Measurements from ENCODE around the gene AOPEP. TPM values are rescaled to one million over a fixed set of nuclear protein-coding genes. Genes with fewer than 3 reads are reported as not detected.
A peak's percentile ranks its signal among the peaks of the same experiment; 100 is the strongest.

Gene AOPEP
- total RNA-seq, 4 donors from 2014 or later = 80.7 to 428 (median 126) TPM

- intact Hi-C loops (cut with DNase I; ENCODE audit: low total_unique reads) = loop anchor here (10.0 kb wide), 1 partner anchor 222 kb away; no protein-coding TSS in a partner anchor
- no peaks in the 10 kb centered on the region for H3K9me3 ChIP-seq
- TF ChIP-seq CTCF (IDR thresholded peaks at IDR 0.05) (no peak), POLR2A (IDR thresholded peaks at IDR 0.05) (no peak)
- H3K27me3 ChIP-seq = no peaks in the 10 kb centered on the region
- DNase-seq = no peak
- H3K4me3 ChIP-seq = no peak overlapping the region
- H3K36me3 ChIP-seq = no peaks in the 10 kb centered on the region
- H3K4me1 ChIP-seq = no peaks in the 10 kb centered on the region
- peak overlapping the region; percentile 51 to 64 for H3K27ac ChIP-seq
These were observed 56.0 kb downstream of the AOPEP start for GRCh38 chr9:94782355-94783101.

- intact Hi-C loops (cut with DNase I; ENCODE audit: low total_unique reads) = loop anchor here (10.0 kb wide), 1 partner anchor 222 kb away; no protein-coding TSS in a partner anchor
- H3K27ac ChIP-seq = peak overlapping the region; percentile 51 to 64
These were observed 56.7 kb downstream of the AOPEP start for GRCh38 chr9:94783102-94783682.

GRCh38 chr9:94783928-94784327 lies 57.4 kb downstream of the AOPEP start:
- Histone ChIP-seq H3K36me3 (no peaks in the 10 kb centered on the region), H3K9me3 (no peaks in the 10 kb centered on the region), H3K4me3 (no peak overlapping the region), H3K4me1 (no peaks in the 10 kb centered on the region), H3K27ac (peak overlapping the region in 1 of 2 donors; percentile 64), H3K27me3 (no peaks in the 10 kb centered on the region)
- TF ChIP-seq CTCF (IDR thresholded peaks at IDR 0.05) = no peak
- no peak for TF ChIP-seq POLR2A (IDR thresholded peaks at IDR 0.05)
- intact Hi-C loops (cut with DNase I; ENCODE audit: low total_unique reads) = loop anchor here (10.0 kb wide), 1 partner anchor 221 kb away; no protein-coding TSS in a partner anchor
- DNase-seq = no peak

More at GRCh38 chr9:94783102-94783682, 56.7 kb downstream of the AOPEP start:
- DNase-seq = peak; percentile 68 to 87
- H3K27me3 ChIP-seq = no peaks in the 10 kb centered on the region
- no peaks in the 10 kb centered on the region for H3K4me1 ChIP-seq
- no peak for TF ChIP-seq POLR2A (IDR thresholded peaks at IDR 0.05)
- TF ChIP-seq CTCF (IDR thresholded peaks at IDR 0.05) = peak; percentile 73 to 80 (median 76)
- H3K9me3 ChIP-seq = no peaks in the 10 kb centered on the region
- H3K4me3 ChIP-seq = no peak overlapping the region
- no peaks in the 10 kb centered on the region for H3K36me3 ChIP-seq

GRCh38 chr9:94785215-94786169 lies 59.0 kb downstream of the AOPEP start:
- H3K36me3 ChIP-seq = no peaks in the 10 kb centered on the region
- no peaks in the 10 kb centered on the region for H3K4me1 ChIP-seq
- intact Hi-C loops (cut with DNase I; ENCODE audit: low total_unique reads) = loop anchor here (5.0 to 10.0 kb wide), 2 partner anchors 219 to 327 kb away; no protein-coding TSS in a partner anchor
- no peak overlapping the region for H3K4me3 ChIP-seq
- H3K27me3 ChIP-seq = no peaks in the 10 kb centered on the region
- DNase-seq = no peak
- H3K9me3 ChIP-seq = no peaks in the 10 kb centered on the region
- no peak for TF ChIP-seq CTCF (IDR thresholded peaks at IDR 0.05)
- no peak for TF ChIP-seq POLR2A (IDR thresholded peaks at IDR 0.05)
- H3K27ac ChIP-seq = no peak overlapping the region

Measured in uterus (tissue), 4 donors.